ENCODE data around the gene STX8. TPM values are rescaled to one million over a fixed set of nuclear protein-coding genes. Genes with fewer than 3 reads are reported as not detected.

The STX8 gene
- polyA plus RNA-seq, 1 experiment, result 44.7 TPM

DNA sequence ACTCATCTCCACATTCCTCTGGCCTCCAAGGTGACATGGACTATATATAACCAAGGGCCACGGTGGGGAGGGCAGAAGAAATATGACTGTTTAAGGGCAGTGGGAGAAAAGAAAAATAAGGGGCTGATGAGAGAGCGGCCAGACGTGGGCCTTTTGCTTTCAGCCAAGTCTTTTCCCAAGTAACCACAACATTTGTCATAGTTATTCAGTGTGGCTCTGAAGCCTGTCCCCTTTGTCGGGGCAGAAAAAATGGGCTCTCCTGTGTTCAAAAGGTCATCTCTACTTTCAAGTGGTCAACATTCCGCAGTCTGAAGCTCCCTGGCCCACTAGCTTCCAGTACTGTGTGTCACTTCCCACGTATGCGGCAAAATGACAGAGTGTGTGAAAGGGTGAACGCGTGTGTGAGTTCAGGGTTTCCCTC lies 308.9 kb downstream of the STX8 start:
- no peak overlapping the region for H3K4me3 ChIP-seq (ENCODE audit: low read depth, low read length)
- TF ChIP-seq, protein P1, sequence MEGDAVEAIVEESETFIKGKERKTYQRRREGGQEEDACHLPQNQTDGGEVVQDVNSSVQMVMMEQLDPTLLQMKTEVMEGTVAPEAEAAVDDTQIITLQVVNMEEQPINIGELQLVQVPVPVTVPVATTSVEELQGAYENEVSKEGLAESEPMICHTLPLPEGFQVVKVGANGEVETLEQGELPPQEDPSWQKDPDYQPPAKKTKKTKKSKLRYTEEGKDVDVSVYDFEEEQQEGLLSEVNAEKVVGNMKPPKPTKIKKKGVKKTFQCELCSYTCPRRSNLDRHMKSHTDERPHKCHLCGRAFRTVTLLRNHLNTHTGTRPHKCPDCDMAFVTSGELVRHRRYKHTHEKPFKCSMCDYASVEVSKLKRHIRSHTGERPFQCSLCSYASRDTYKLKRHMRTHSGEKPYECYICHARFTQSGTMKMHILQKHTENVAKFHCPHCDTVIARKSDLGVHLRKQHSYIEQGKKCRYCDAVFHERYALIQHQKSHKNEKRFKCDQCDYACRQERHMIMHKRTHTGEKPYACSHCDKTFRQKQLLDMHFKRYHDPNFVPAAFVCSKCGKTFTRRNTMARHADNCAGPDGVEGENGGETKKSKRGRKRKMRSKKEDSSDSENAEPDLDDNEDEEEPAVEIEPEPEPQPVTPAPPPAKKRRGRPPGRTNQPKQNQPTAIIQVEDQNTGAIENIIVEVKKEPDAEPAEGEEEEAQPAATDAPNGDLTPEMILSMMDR (IDR thresholded peaks at IDR 0.05; ENCODE audit: insufficient read depth, low read depth, low read length), result no peak
- ChIA-PET POLR2A (no interaction called here), CTCF (interaction anchor here (0.5 to 2.3 kb wide), 2 partner anchors 9 to 48 kb away, joined by 4 to 9 read pairs; no protein-coding TSS in a partner anchor)
- no peaks in the 10 kb centered on the region for H3K27me3 ChIP-seq (ENCODE audit: control insufficient read depth, insufficient read depth, low read length)
- no peaks in the 10 kb centered on the region for H3K36me3 ChIP-seq (ENCODE audit: control insufficient read depth, insufficient read depth, low read length)
- DNase-seq (ENCODE audit: low read depth), result no peak

DNA sequence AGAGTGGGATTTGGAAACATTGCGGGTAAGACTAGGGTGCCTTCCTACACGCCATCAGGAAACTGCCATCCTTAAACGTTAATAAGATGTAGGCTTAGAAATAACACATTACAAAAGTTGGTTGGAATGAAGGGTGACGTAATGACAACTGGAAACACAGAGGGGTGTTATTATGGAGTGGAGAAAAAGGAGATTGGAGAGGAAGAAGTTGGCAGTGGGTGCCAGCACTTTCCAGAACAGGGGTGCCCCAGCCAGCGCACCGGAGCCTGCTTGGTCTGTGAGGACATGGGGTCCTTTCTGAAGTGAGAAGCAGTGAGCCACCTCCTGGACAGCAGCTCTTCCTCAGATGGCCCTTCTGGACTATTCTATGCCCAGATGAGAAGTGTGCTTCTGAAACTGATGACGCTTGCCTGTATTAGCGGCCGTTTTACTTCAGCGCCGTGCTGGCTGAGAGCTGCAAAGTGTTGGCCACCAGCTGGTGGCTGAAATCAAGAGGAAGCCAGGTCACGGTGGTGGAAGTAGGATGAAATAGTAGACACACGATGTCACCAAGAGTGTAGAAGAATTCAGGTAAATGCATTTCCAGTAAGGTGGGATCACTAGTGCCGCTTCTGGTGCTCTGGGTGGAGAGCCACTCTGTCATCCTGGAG lies 309.5 kb downstream of the STX8 start:
- H3K27me3 ChIP-seq (ENCODE audit: control insufficient read depth, insufficient read depth, low read length), result no peaks in the 10 kb centered on the region
- TF ChIP-seq, protein P1 (IDR thresholded peaks at IDR 0.05; ENCODE audit: insufficient read depth, low read depth, low read length), result no peak
- DNase-seq (ENCODE audit: low read depth), result no peak
- no peak overlapping the region for H3K4me3 ChIP-seq (ENCODE audit: low read depth, low read length)
- ChIA-PET POLR2A (no interaction called here), CTCF (interaction anchor here (0.5 kb wide), 1 partner anchor 47 kb away, joined by 4 read pairs; no protein-coding TSS in a partner anchor)
- H3K36me3 ChIP-seq (ENCODE audit: control insufficient read depth, insufficient read depth, low read length), result no peaks in the 10 kb centered on the region

DNA sequence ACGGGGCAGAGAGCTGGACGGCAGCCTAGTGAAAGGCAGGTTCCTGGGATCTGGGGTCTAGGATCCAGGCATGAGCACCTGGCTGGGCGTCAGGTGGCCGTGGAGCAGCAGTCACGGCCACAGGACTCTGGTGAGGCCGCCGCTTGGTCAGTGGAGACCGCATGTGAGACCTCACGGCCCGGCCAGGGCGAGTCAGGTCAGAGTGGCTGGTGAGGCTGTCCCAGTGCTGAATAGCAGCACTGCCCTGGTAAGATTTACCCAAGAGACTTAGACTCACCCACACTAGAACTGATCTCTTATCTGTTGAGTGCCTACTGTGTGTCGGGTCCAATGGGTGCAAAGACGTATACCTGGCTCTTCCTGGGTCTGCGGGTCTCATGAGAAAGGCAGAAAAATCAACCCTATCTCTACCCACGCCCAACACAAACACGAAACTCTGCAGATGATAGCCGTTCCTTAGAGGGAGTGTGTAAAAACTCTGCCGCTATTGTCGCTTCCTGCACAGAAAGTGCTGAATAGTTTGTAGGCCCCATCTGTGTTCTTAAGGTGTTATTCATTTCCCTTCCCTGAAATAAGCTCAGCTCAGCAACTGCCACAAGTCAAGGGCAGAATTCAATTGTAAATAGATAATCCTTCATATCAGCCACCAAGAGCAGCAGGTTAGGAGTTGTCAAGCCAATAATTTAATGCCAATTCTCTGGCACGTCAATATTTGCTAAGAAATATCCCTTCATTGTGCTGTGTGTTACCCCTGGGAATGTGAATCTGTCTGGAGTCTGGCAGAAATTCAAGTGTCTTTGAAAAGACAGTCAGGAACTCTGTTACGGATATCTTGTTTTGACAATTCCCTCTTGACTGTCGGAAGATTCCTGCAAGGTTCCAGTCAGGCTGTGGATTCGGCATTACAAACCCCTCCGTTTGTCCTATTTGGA lies 314.3 kb downstream of the STX8 start:
- Histone ChIP-seq H3K4me3 (ENCODE audit: low read depth, low read length) (no peak overlapping the region), H3K27me3 (ENCODE audit: control insufficient read depth, insufficient read depth, low read length) (no peaks in the 10 kb centered on the region), H3K36me3 (ENCODE audit: control insufficient read depth, insufficient read depth, low read length) (no peaks in the 10 kb centered on the region)
- ChIA-PET POLR2A (no interaction called here), CTCF (no interaction called here)
- TF ChIP-seq, protein P1 (IDR thresholded peaks at IDR 0.05; ENCODE audit: insufficient read depth, low read depth, low read length), result no peak
- no peak for DNase-seq (ENCODE audit: low read depth)

DNA sequence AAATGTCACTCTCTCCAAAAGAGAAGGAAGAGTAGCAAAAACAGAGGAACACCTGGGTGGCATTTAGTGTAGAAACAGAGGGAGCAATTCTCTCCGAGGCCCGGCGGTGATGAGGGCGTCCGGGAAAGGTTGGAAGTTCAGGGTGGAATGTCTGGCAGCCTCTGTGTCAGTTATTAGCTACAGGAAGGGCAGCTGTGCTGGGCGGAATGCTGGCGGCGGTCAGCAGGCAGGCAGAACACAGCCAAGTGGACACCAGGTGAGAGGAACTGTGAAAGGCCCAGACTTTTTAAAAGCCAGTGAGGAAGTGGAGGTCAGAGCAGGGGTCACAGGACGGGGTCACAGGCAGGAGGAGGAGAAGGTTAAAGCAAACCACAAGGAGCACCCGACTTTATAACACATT lies 316.2 kb downstream of the STX8 start:
- no peaks in the 10 kb centered on the region for H3K36me3 ChIP-seq (ENCODE audit: control insufficient read depth, insufficient read depth, low read length)
- TF ChIP-seq, protein P1 (IDR thresholded peaks at IDR 0.05; ENCODE audit: insufficient read depth, low read depth, low read length), result no peak
- POLR2A ChIA-PET, result interaction anchor here (0.5 kb wide), 1 partner anchor 30 kb away, joined by 9 read pairs; no protein-coding TSS in a partner anchor
- no peak for DNase-seq (ENCODE audit: low read depth)
- no peak overlapping the region for H3K4me3 ChIP-seq (ENCODE audit: low read depth, low read length)
- H3K27me3 ChIP-seq (ENCODE audit: control insufficient read depth, insufficient read depth, low read length), result no peaks in the 10 kb centered on the region
- CTCF ChIA-PET, result no interaction called here
